Measurements from ENCODE around the gene STXBP5L.
"Not testable (repeated sequence)": the region's sequence is repeated elsewhere in the genome, so short reads cannot be mapped to it uniquely, and the experiment has no call there.

DNA sequence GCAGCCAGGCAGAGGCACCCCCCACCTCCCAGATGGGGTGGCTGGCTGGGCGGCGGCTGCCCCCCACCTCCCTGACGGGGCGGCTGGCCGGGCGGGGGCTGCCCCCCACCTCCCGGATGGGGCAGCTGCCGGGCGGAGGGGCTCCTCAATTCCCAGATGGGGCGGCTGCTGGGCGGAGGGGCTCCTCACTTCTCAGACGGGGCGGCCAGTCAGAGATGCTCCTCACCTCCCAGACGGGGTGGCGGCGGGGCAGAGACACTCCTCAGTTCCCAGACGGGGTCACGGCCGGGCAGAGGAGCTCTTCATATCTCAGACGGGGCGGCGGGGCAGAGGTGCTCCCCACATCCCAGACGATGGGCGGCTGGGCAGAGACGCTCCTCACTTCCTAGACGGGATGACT, 282.6 kb downstream of the STXBP5L start:
- not testable (repeated sequence) for TF ChIP-seq POLR2A (IDR thresholded peaks at IDR 0.05; ENCODE audit: low read length); RFX5 (IDR thresholded peaks at IDR 0.05)
